ENCODE data around the gene S100B. TPM values are rescaled to one million over a fixed set of nuclear protein-coding genes. Genes with fewer than 3 reads are reported as not detected.

The S100B gene
- total and polyA plus RNA-seq, 2 of the 13 experiments (the other 11 are each of a cell fraction or from before 2014, with no cell fraction given), result not detected

DNA sequence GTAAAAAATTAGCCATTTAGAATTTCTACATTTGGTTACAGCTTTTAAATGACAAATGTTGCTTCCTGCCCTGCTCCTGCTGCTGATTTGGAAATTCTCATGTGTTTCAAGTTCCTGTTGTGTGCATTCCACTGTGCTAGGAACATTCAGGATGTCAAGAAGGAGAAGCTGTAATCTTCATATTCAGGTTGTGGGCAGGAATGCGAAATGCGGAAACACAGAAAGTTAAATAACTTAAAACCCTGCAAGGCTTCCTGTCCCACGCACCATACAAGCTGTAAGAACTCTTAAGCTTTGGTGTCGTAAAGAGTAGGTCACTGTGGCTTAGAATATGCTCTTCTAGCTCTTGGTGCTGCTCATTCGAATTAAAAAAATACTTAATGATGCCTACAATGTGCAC lies 52.6 kb downstream of the S100B start:
- ATAC-seq, result no peak
- H3K27ac ChIP-seq (ENCODE audit: extremely low read length, insufficient read depth, low read length), result no peak overlapping the region
- H3K9me3 ChIP-seq (ENCODE audit: low read length), result no peaks in the 10 kb centered on the region
- ChIA-PET POLR2A (no interaction called here), CTCF (ENCODE audit: low intra/inter-chr PET ratio, low total read pairs) (no interaction called here)
- in situ Hi-C loops (cut with HindIII; ENCODE audit: extremely low pct_ligation_motif_present, low pct_unique_long_range_greater_than_20kb) (no loop called here), intact Hi-C loops (cut with micrococcal nuclease; ENCODE audit: unreplicated experiment) (no loop called here)
- no peak for FAIRE-seq
- H3K27me3 ChIP-seq (ENCODE audit: control insufficient read depth in 1 of 2, insufficient read depth in 2 of 2, low read length in 2 of 2), result no peaks in the 10 kb centered on the region
- peaks cover 6 to 24% of the 10 kb centered on the region in 2 experiments; a peak in 4 of 5 replicates for H3K36me3 ChIP-seq (replicated peaks in 1 of 2; ENCODE audit: control insufficient read depth in 1 of 2, insufficient read depth in 2 of 2, low read length in 2 of 2)
- DNase-seq (ENCODE audit: low spot score), result no peak
- H3K4me2 ChIP-seq (ENCODE audit: low read depth, low read length), result no peak overlapping the region
- no peak for TF ChIP-seq ZNF484 (CRISPR knock-in tag; IDR thresholded peaks at IDR 0.05; ENCODE audit: borderline replicate concordance, low read depth)
- TF ChIP-seq, protein P1, sequence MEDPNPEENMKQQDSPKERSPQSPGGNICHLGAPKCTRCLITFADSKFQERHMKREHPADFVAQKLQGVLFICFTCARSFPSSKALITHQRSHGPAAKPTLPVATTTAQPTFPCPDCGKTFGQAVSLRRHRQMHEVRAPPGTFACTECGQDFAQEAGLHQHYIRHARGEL (CRISPR knock-in tag; IDR thresholded peaks at IDR 0.05), result no peak
- TF ChIP-seq TBP (CRISPR knock-in tag; IDR thresholded peaks at IDR 0.05), result no peak
- TF ChIP-seq GABPA (IDR thresholded peaks at IDR 0.05; ENCODE audit: low read depth, low read length), result no peak
- no peak for TF ChIP-seq GABPA (CRISPR knock-in tag; IDR thresholded peaks at IDR 0.05; ENCODE audit: low read depth)
- no peak for TF ChIP-seq ZNF619 (CRISPR knock-in tag; IDR thresholded peaks at IDR 0.05)
- TF ChIP-seq HNF4A (CRISPR knock-in tag; IDR thresholded peaks at IDR 0.05), result no peak
- TF ChIP-seq, protein P2, sequence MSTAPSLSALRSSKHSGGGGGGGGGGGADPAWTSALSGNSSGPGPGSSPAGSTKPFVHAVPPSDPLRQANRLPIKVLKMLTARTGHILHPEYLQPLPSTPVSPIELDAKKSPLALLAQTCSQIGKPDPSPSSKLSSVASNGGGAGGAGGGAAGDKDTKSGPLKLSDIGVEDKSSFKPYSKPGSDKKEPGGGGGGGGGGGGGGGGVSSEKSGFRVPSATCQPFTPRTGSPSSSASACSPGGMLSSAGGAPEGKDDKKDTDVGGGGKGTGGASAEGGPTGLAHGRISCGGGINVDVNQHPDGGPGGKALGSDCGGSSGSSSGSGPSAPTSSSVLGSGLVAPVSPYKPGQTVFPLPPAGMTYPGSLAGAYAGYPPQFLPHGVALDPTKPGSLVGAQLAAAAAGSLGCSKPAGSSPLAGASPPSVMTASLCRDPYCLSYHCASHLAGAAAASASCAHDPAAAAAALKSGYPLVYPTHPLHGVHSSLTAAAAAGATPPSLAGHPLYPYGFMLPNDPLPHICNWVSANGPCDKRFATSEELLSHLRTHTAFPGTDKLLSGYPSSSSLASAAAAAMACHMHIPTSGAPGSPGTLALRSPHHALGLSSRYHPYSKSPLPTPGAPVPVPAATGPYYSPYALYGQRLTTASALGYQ (CRISPR knock-in tag; IDR thresholded peaks at IDR 0.05), result no peak
- TF ChIP-seq CHD2 (IDR thresholded peaks at IDR 0.05; ENCODE audit: low read depth, low read length), result no peak
- no peak for TF ChIP-seq ZFP41 (CRISPR knock-in tag; IDR thresholded peaks at IDR 0.05; ENCODE audit: borderline replicate concordance)
- TF ChIP-seq, protein P3, sequence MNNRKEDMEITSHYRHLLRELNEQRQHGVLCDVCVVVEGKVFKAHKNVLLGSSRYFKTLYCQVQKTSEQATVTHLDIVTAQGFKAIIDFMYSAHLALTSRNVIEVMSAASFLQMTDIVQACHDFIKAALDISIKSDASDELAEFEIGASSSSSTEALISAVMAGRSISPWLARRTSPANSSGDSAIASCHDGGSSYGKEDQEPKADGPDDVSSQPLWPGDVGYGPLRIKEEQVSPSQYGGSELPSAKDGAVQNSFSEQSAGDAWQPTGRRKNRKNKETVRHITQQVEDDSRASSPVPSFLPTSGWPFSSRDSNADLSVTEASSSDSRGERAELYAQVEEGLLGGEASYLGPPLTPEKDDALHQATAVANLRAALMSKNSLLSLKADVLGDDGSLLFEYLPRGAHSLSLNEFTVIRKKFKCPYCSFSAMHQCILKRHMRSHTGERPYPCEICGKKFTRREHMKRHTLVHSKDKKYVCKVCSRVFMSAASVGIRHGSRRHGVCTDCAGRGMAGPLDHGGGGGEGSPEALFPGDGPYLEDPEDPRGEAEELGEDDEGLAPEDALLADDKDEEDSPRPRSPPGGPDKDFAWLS (CRISPR knock-in tag; IDR thresholded peaks at IDR 0.05; ENCODE audit: borderline replicate concordance), result no peak
- TF ChIP-seq AGO1 (IDR thresholded peaks at IDR 0.05; ENCODE audit: low read depth, low read length, poor library complexity, severe bottlenecking), result no peak
- TF ChIP-seq ADNP (CRISPR knock-in tag; IDR thresholded peaks at IDR 0.05), result no peak
- TF ChIP-seq, protein P4, sequence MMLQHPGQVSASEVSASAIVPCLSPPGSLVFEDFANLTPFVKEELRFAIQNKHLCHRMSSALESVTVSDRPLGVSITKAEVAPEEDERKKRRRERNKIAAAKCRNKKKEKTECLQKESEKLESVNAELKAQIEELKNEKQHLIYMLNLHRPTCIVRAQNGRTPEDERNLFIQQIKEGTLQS (CRISPR knock-in tag; IDR thresholded peaks at IDR 0.05), result no peak
- TF ChIP-seq NR2C2 (CRISPR knock-in tag; IDR thresholded peaks at IDR 0.05; ENCODE audit: borderline replicate concordance), result no peak
- no peak for TF ChIP-seq ZKSCAN8 (CRISPR knock-in tag; IDR thresholded peaks at IDR 0.05; ENCODE audit: borderline replicate concordance)
- no peak for TF ChIP-seq PITX1 (CRISPR knock-in tag; IDR thresholded peaks at IDR 0.05)
- TF ChIP-seq, protein P5, sequence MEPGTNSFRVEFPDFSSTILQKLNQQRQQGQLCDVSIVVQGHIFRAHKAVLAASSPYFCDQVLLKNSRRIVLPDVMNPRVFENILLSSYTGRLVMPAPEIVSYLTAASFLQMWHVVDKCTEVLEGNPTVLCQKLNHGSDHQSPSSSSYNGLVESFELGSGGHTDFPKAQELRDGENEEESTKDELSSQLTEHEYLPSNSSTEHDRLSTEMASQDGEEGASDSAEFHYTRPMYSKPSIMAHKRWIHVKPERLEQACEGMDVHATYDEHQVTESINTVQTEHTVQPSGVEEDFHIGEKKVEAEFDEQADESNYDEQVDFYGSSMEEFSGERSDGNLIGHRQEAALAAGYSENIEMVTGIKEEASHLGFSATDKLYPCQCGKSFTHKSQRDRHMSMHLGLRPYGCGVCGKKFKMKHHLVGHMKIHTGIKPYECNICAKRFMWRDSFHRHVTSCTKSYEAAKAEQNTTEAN (CRISPR knock-in tag; conservative IDR thresholded peaks at IDR 0.05), result no peak
- no peak for TF ChIP-seq ZNF569 (CRISPR knock-in tag; IDR thresholded peaks at IDR 0.05; ENCODE audit: borderline replicate concordance)
- TSS peak; percentile 28 for BruUV-seq (replicated peaks)
- no peak overlapping the region for H2AFZ ChIP-seq (ENCODE audit: low read length)
- H3K4me1 ChIP-seq (ENCODE audit: insufficient read depth, low read length), result no peaks in the 10 kb centered on the region
- H4K20me1 ChIP-seq (ENCODE audit: insufficient read depth, low read length), result no peaks in the 10 kb centered on the region
- no peaks in the 10 kb centered on the region for H3K79me2 ChIP-seq (ENCODE audit: insufficient read depth, low read length)
- no peak overlapping the region for H3K9ac ChIP-seq (ENCODE audit: insufficient read depth, low read depth, low read length)
- 93% methylated on average over 5 of the region's 5 CpGs for WGBS (ENCODE audit: low lambda C conversion rate)
- no peak overlapping the region for H3K4me3 ChIP-seq (replicated peaks in 1 of 3; ENCODE audit: insufficient read depth in 1 of 3, low read depth in 2 of 3, low read length in 3 of 3)

All from HepG2 (cell line).